A549 (cell line): ENCODE data around the gene TTYH3.
"Not testable (repeated sequence)": the region's sequence is repeated elsewhere in the genome, so short reads cannot be mapped to it uniquely, and the experiment has no call there.

Source experiments
- POLR2A ChIP-seq: IDR thresholded peaks from 2 replicates; pipeline ENCODE4 v1.6.1; 2012; ENCODE audit warnings: mild to moderate bottlenecking, low read length
- RNF2 ChIP-seq: fragments of 200-600 bp; sonication (generic); IDR thresholded peaks from 2 replicates; pipeline ENCODE4 v1.6.1; 2016; ENCODE audit warnings: low read depth, mild to moderate bottlenecking, antibody characterized with exemption, moderate library complexity, borderline replicate concordance

DNA sequence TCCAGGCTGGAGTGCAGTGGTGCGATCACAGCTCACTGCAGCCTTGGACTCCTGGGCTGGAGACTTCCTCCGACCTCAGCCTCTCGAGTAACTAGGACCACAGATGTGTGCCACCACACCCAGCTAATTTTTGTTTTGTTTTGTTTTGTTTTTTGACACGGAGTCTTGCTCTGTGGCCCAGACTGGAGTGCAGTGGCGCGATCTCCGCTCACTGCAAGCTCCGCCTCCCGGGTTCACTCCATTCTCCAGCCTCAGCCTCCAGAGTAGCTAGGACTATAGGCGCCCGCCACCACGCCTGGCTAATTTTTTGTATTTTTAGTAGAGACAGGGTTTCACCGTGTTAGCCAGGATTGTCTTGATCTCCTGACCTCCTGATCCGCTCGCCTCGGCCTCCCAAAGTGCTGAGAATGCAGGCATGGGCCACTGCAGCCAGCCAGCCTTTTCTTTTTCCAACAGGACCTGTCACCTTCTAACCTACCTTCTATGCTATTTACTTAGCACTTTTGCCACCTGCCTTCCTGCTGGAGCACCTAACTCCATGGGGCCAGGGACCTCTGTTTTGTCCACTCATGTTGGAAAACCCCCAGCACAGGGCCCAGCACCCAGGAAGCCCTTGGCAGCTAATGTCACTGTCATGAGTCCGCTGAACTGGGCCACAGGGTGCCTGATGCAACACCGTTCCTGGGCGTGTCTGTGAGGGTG is 61.8 kb downstream of the TTYH3 start:
- TF ChIP-seq RNF2, POLR2A: not testable (repeated sequence)
